GM18499 (cell line): ENCODE data around the gene ANO4.

Experiments used
- ATAC-seq: cut with Tn5 transposase; IDR thresholded peaks from one replicate; pipeline ENCODE4 v1.9.1; 2021; ENCODE audit warnings: moderate number of reproducible peaks; ENCODE audit not compliant: insufficient read depth, unreplicated experiment

ANO4 gene

GRCh38 chr12:100800723-100801122 is 6.1 kb downstream of the ANO4 start:
- ATAC-seq, result no peak

GRCh38 chr12:100801320-100801719 is 6.7 kb downstream of the ANO4 start:
- no peak for ATAC-seq

- no peak for ATAC-seq
These were observed 14.2 kb downstream of the ANO4 start for GRCh38 chr12:100808777-100809176.

GRCh38 chr12:100820314-100820713 is 25.7 kb downstream of the ANO4 start:
- ATAC-seq, result no peak

- ATAC-seq, result no peak
These were observed 29.4 kb downstream of the ANO4 start for GRCh38 chr12:100823963-100824362.

- ATAC-seq, result no peak
These were observed 29.9 kb downstream of the ANO4 start for GRCh38 chr12:100824476-100824875.

GRCh38 chr12:100826323-100826722 is 31.7 kb downstream of the ANO4 start:
- ATAC-seq, result no peak

GRCh38 chr12:100827901-100828520 is 33.4 kb downstream of the ANO4 start:
- no peak for ATAC-seq

GRCh38 chr12:100830003-100830795 is 35.6 kb downstream of the ANO4 start:
- no peak for ATAC-seq

GRCh38 chr12:100833282-100833681 is 38.7 kb downstream of the ANO4 start:
- no peak for ATAC-seq

- no peak for ATAC-seq
These were observed 46.2 kb downstream of the ANO4 start for GRCh38 chr12:100840748-100841147.

- ATAC-seq, result no peak
These were observed 47.6 kb downstream of the ANO4 start for GRCh38 chr12:100842156-100842555.

- ATAC-seq, result no peak
These were observed 48.5 kb downstream of the ANO4 start for GRCh38 chr12:100843061-100843460.

GRCh38 chr12:100845095-100845494 is 50.5 kb downstream of the ANO4 start:
- no peak for ATAC-seq

GRCh38 chr12:100851637-100852036 is 57.1 kb downstream of the ANO4 start:
- no peak for ATAC-seq

GRCh38 chr12:100857418-100857817 is 62.8 kb downstream of the ANO4 start:
- ATAC-seq, result no peak

GRCh38 chr12:100857971-100858370 is 63.4 kb downstream of the ANO4 start:
- ATAC-seq, result no peak

- no peak for ATAC-seq
These were observed 64.1 kb downstream of the ANO4 start for GRCh38 chr12:100858656-100859055.

GRCh38 chr12:100859063-100859627 is 64.6 kb downstream of the ANO4 start:
- ATAC-seq, result no peak

GRCh38 chr12:100860611-100861010 is 66.0 kb downstream of the ANO4 start:
- ATAC-seq, result no peak

GRCh38 chr12:100862676-100863075 is 68.1 kb downstream of the ANO4 start:
- no peak for ATAC-seq

- no peak for ATAC-seq
These were observed 69.8 kb downstream of the ANO4 start for GRCh38 chr12:100864366-100864765.
